SH-SY5Y (cell line): Measurements from ENCODE around the gene PRKRIP1.
A peak's percentile ranks its signal among the peaks of the same experiment; 100 is the strongest.

Source experiments
- GATA2 ChIP-seq: IDR thresholded peaks from 2 replicates; pipeline ENCODE4 v1.6.1; 2011; ENCODE audit warnings: mild to moderate bottlenecking, low read depth, low read length
- GATA3 ChIP-seq: IDR thresholded peaks from 2 replicates; pipeline ENCODE4 v1.6.1; 2011; ENCODE audit warnings: low read depth, mild to moderate bottlenecking, low read length, moderate library complexity

- TF ChIP-seq GATA2, result 0 out of 2 replicates have a peak, but pooled peaks have one; percentile 19
- TF ChIP-seq GATA3, result no peak
Observed at GRCh38 chr7:102464577-102465280, 68.6 kb downstream of the PRKRIP1 start, which contains the start of the genes ALKBH4 and LRWD1.
